HFFc6 (cell line): ENCODE data around the gene MSI2. TPM values are rescaled to one million over a fixed set of nuclear protein-coding genes. Genes with fewer than 3 reads are reported as not detected.
"Not testable (repeated sequence)": the region's sequence is repeated elsewhere in the genome, so short reads cannot be mapped to it uniquely, and the experiment has no call there.

Experiments
- DNase-seq: peaks from one replicate; pipeline ENCODE4 v3.0.0-alpha.2; 2018
- H3K27ac Mint-ChIP-seq: 2 replicates; pipeline ENCODE4 v1.8.0; 2020; ENCODE audit warnings: mild to moderate bottlenecking, mixed read lengths
- H3K27me3 Mint-ChIP-seq: 2 replicates; pipeline ENCODE4 v1.8.0; 2021; ENCODE audit warnings: mild to moderate bottlenecking, moderate library complexity, mixed read lengths; ENCODE audit not compliant: insufficient read depth
- H3K36me3 Mint-ChIP-seq: 2 replicates; pipeline ENCODE4 v1.8.0; 2021; ENCODE audit warnings: low read depth, mixed read lengths
- H3K4me1 Mint-ChIP-seq: 2 replicates; pipeline ENCODE4 v1.8.0; 2020; ENCODE audit warnings: low read depth, mixed read lengths
- H3K4me3 Mint-ChIP-seq: 2 replicates; pipeline ENCODE4 v1.8.0; 2020; ENCODE audit warnings: mild to moderate bottlenecking, moderate library complexity, mixed read lengths
- H3K9me3 Mint-ChIP-seq: 2 replicates; pipeline ENCODE4 v1.8.0; 2020; ENCODE audit warnings: mild to moderate bottlenecking, mixed read lengths
- total RNA-seq, 6 experiments: library from RNA; stranded (reverse); fragmentation: NEBNext Ultra II Directional; extraction: Animal tissue kit (Norgen Biotek cat#: 25700); gene quantifications; 2 replicates in 1 of 6; 3 replicates in 5 of 6; pipeline ENCODE4 v1.2.3, GENCODE V29; 2021
- TF ChIP-seq, protein P1 (sequence below): fragments of 200-600 bp; sonication (generic); IDR thresholded peaks from 2 replicates; pipeline ENCODE4 v1.5.0; 2021; ENCODE audit warnings: antibody characterized with exemption, mild to moderate bottlenecking

The MSI2 gene
- total RNA-seq, 6 experiments from 2014 or later: 53.5 to 71.7 (median 55.0) TPM

GRCh38 chr17:57294629-57295501, 38.5 kb downstream of the MSI2 start:
- peak overlapping the region; percentile 89 for H3K27ac Mint-ChIP-seq
- peaks cover 4% of the 10 kb centered on the region; the same call in 1 of the 2 replicates for H3K27me3 Mint-ChIP-seq
- H3K4me1 Mint-ChIP-seq: peaks cover 46% of the 10 kb centered on the region
- H3K4me3 Mint-ChIP-seq: peak overlapping the region; percentile 76
- TF ChIP-seq, protein P1, sequence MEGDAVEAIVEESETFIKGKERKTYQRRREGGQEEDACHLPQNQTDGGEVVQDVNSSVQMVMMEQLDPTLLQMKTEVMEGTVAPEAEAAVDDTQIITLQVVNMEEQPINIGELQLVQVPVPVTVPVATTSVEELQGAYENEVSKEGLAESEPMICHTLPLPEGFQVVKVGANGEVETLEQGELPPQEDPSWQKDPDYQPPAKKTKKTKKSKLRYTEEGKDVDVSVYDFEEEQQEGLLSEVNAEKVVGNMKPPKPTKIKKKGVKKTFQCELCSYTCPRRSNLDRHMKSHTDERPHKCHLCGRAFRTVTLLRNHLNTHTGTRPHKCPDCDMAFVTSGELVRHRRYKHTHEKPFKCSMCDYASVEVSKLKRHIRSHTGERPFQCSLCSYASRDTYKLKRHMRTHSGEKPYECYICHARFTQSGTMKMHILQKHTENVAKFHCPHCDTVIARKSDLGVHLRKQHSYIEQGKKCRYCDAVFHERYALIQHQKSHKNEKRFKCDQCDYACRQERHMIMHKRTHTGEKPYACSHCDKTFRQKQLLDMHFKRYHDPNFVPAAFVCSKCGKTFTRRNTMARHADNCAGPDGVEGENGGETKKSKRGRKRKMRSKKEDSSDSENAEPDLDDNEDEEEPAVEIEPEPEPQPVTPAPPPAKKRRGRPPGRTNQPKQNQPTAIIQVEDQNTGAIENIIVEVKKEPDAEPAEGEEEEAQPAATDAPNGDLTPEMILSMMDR: no peak
- H3K36me3 Mint-ChIP-seq: peaks cover 35% of the 10 kb centered on the region
- peak; percentile 23 for DNase-seq
- H3K9me3 Mint-ChIP-seq: no peaks in the 10 kb centered on the region

- peak; percentile 39 for DNase-seq
- H3K4me3 Mint-ChIP-seq: peak overlapping the region; percentile 76
- peak overlapping the region; percentile 89 for H3K27ac Mint-ChIP-seq
- H3K4me1 Mint-ChIP-seq: peaks cover 46% of the 10 kb centered on the region
- peaks cover 42% of the 10 kb centered on the region for H3K36me3 Mint-ChIP-seq
- TF ChIP-seq, protein P1: no peak
- no peaks in the 10 kb centered on the region; the same call in 1 of the 2 replicates for H3K9me3 Mint-ChIP-seq
- H3K27me3 Mint-ChIP-seq: peaks cover 4% of the 10 kb centered on the region; the same call in 1 of the 2 replicates
These were observed 39.3 kb downstream of the MSI2 start for GRCh38 chr17:57295526-57296023.

GRCh38 chr17:57296231-57296630, 39.9 kb downstream of the MSI2 start:
- Mint-ChIP-seq H3K36me3 (peaks cover 44% of the 10 kb centered on the region), H3K4me3 (peak overlapping the region; percentile 76), H3K27ac (peak overlapping the region; percentile 89), H3K27me3 (peaks cover 4% of the 10 kb centered on the region; the same call in 1 of the 2 replicates), H3K9me3 (no peaks in the 10 kb centered on the region; the same call in 1 of the 2 replicates), H3K4me1 (peaks cover 46% of the 10 kb centered on the region)
- TF ChIP-seq, protein P1: no peak
- no peak for DNase-seq

DNA sequence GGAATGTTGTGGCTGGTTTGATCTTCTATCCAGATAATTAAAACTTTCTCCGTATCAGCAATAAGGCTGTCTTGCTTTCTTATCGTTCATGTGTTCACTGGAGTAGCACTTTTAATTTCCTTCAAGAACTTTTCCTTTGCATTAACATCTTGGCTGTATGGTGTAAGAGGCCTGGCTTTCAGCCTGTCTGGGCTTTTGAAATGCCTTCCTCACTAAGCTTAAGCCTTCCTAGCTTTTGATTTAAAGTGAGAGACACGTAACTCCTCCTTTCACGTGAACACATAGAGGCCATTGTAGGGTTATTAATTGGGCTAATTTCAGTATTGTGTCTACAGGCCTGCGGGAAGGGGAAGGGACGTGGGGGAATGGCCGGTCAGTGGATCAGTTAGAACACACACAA, 42.9 kb downstream of the MSI2 start:
- H3K36me3 Mint-ChIP-seq: peaks cover 43% of the 10 kb centered on the region
- no peak overlapping the region for H3K27ac Mint-ChIP-seq
- TF ChIP-seq, protein P1: no peak
- H3K27me3 Mint-ChIP-seq: peaks cover 4% of the 10 kb centered on the region; the same call in 1 of the 2 replicates
- H3K4me3 Mint-ChIP-seq: no peak overlapping the region
- peaks cover 25% of the 10 kb centered on the region for H3K4me1 Mint-ChIP-seq
- no peaks in the 10 kb centered on the region; the same call in 1 of the 2 replicates for H3K9me3 Mint-ChIP-seq
- no peak for DNase-seq

DNA sequence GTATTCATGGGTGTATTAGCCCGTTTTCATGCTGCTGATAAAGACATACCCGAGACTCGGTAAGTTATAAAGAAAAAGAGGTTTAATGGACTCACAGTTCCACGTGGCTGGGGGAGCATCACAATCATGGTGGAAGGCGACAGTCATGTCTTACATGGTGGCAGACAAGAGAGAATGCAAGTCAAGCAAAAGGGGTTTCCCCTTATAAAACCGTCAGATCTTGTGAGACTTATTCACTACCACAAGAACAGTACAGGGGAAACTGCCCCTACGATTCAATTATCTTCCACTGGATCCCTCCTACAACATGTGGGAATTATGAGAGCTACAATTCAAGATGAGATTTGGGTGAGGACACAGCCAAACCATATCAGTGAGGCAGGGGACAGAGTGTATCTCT, 44.3 kb downstream of the MSI2 start:
- H3K27me3 Mint-ChIP-seq, DNase-seq, H3K4me3 Mint-ChIP-seq, H3K27ac Mint-ChIP-seq, H3K9me3 Mint-ChIP-seq: not testable (repeated sequence)
- Mint-ChIP-seq H3K4me1 (peaks cover 16% of the 10 kb centered on the region), H3K36me3 (peaks cover 35% of the 10 kb centered on the region)
